Upper lobe of right lung (tissue), 1 donor: Measurements from ENCODE around the gene ME3. TPM values are rescaled to one million over a fixed set of nuclear protein-coding genes. Genes with fewer than 3 reads are reported as not detected.

Source experiments
- ATAC-seq: fragments of 200-7000 bp; cut with Tn5 transposase; one replicate; pipeline ENCODE4 v1.9.1; 2020; ENCODE audit warnings: mild to moderate bottlenecking, moderate library complexity
- DNase-seq: peaks from one replicate; pipeline ENCODE4 v3.0.0-alpha.2; 2020
- H3K27ac ChIP-seq: fragments of 200-600 bp; one replicate; pipeline ENCODE4 v1.8.0; 2022
- H3K27me3 ChIP-seq: fragments of 200-600 bp; one replicate; pipeline ENCODE4 v1.8.0; 2022; ENCODE audit warnings: mild to moderate bottlenecking
- H3K36me3 ChIP-seq: fragments of 200-600 bp; one replicate; pipeline ENCODE4 v1.8.0; 2022
- H3K4me1 ChIP-seq: fragments of 200-600 bp; one replicate; pipeline ENCODE4 v1.8.0; 2022
- H3K4me3 ChIP-seq: fragments of 200-600 bp; one replicate; pipeline ENCODE4 v1.8.0; 2022; ENCODE audit warnings: mild to moderate bottlenecking
- H3K9me3 ChIP-seq: fragments of 200-600 bp; one replicate; pipeline ENCODE4 v1.8.0; 2022
- intact Hi-C: fragments of 100-400 bp; cut with DNase I; formaldehyde crosslinking; loops from one replicate; pipeline ENCODE4 v1.11.0; 2022
- total RNA-seq: library from RNA; stranded (reverse); fragmentation: NEBNext Ultra II Directional; extraction: Animal tissue kit (Norgen Biotek cat#: 25700); gene quantifications from one replicate; pipeline ENCODE4 v1.2.1, GENCODE V29; 2021
- TF ChIP-seq, protein P1 (sequence below): fragments of 200-600 bp; IDR thresholded peaks from one replicate; pipeline ENCODE4 v1.8.0; 2022; ENCODE audit warnings: antibody characterized with exemption
- donor health status: DM: no; HTN: yes; CAD: no; lungs with severe emphysema.

Gene ME3
- total RNA-seq, 1 donor from 2014 or later: 24.7 TPM

DNA sequence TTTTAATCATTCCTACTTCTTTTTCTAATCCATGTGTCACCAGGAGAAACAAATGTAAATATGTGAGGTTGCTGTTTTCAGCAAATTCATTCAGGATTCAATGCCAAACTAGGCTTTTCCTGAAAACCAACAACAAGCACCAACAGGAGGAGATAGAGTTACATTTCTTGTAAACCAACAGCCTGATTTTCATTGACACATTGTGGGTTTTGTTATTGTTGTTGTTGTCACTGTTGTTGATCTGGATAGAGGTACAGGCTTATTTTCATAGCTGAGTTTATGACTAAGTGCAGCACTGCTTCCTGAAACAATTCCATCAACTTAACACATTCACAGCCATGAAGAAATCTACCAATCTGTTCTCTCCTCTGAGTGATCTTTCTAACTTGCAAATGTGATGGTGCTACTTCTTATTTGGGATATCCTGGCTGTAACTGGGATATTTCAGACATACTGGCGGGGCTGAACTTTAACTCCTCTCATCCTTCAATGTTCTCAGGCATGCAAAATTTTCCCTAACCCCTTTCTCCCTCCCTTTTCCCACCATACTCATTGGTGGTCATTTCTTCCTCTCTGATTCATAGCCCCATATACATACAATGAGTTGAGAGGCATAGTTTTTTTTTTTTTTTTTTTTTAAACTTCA is 65.5 kb downstream of the ME3 start:
- H3K9me3 ChIP-seq: no peaks in the 10 kb centered on the region
- ATAC-seq (no peak), DNase-seq (no peak)
- no peaks in the 10 kb centered on the region for H3K36me3 ChIP-seq
- peaks cover 18% of the 10 kb centered on the region for H3K4me1 ChIP-seq
- intact Hi-C loops: loop anchor here (10.0 kb wide), 1 partner anchor 152 kb away; no protein-coding TSS in a partner anchor
- TF ChIP-seq, protein P1, sequence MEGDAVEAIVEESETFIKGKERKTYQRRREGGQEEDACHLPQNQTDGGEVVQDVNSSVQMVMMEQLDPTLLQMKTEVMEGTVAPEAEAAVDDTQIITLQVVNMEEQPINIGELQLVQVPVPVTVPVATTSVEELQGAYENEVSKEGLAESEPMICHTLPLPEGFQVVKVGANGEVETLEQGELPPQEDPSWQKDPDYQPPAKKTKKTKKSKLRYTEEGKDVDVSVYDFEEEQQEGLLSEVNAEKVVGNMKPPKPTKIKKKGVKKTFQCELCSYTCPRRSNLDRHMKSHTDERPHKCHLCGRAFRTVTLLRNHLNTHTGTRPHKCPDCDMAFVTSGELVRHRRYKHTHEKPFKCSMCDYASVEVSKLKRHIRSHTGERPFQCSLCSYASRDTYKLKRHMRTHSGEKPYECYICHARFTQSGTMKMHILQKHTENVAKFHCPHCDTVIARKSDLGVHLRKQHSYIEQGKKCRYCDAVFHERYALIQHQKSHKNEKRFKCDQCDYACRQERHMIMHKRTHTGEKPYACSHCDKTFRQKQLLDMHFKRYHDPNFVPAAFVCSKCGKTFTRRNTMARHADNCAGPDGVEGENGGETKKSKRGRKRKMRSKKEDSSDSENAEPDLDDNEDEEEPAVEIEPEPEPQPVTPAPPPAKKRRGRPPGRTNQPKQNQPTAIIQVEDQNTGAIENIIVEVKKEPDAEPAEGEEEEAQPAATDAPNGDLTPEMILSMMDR: no peak
- H3K27me3 ChIP-seq: no peaks in the 10 kb centered on the region
- no peak overlapping the region for H3K4me3 ChIP-seq
- H3K27ac ChIP-seq: no peak overlapping the region

DNA sequence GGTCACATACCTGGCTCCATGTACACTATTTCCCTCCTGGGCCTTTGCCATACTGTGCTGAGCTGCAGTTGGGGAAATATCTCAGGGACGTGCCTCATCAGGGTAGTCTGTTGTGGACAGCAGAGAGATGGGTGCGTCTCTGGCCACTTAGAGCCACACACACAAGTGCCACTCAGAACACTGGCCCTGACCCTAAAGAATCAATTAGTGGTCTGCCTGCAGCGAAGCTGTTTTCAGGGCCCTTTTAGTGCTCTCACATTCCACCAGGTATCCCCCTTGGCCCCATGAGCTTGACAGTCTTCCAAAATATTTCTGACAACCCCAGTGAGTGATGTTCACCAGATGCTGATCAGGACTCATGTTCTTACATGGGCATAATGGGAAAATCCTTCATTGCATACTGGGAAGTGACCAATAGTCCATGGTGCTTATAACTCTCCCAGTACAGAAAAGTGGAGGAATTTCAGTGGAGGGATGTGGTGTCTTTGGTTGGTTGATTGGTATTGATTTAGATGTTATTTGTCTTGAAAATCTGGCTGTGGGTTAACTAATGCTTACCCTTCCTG is 66.1 kb downstream of the ME3 start:
- no peaks in the 10 kb centered on the region for H3K36me3 ChIP-seq
- no peaks in the 10 kb centered on the region for H3K9me3 ChIP-seq
- H3K27me3 ChIP-seq: no peaks in the 10 kb centered on the region
- intact Hi-C loops: loop anchor here (10.0 kb wide), 1 partner anchor 152 kb away; no protein-coding TSS in a partner anchor
- TF ChIP-seq, protein P1: no peak
- no peak for DNase-seq
- H3K27ac ChIP-seq: no peak overlapping the region
- no peak for ATAC-seq
- H3K4me1 ChIP-seq: peaks cover 18% of the 10 kb centered on the region
- no peak overlapping the region for H3K4me3 ChIP-seq

DNA sequence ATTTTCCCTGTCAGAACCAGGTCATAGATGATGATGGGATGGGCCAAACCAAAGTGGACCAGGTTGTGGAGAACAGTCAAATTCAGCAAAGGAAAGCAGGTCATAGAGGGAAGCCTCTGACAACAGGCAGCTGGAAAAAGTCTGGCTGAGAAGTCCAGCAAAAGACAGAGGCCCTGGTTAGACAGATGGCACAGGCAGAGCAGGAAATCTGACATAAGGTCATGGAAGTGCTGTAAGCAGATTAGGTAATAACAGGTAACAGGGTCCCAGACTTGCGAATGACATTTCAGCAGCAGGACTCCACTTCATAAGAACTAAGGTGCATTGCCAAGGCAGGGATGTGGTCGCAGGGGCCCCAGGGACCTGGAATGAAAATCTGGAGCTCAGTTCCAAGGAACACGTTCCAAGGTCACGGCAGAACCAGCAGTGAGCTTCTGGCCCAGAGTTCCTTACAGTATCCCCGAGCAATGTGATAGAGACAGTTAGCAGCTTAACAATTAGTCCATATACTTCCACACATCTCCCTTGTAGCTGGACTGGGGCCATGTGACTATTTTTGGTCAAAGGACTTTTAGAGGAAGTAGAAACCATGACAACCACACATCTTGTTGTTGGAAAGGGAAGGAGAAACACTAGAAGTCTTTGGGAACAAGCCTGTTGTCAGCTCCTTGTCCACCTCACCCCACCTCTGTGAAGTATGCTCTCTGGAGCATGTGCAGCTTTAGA is 75.4 kb downstream of the ME3 start:
- Histone ChIP-seq H3K4me1 (peaks cover 14% of the 10 kb centered on the region), H3K27me3 (no peaks in the 10 kb centered on the region), H3K4me3 (no peak overlapping the region), H3K9me3 (no peaks in the 10 kb centered on the region), H3K36me3 (no peaks in the 10 kb centered on the region), H3K27ac (no peak overlapping the region)
- peak; percentile 73 for ATAC-seq
- no peak for DNase-seq
- intact Hi-C loops: no loop called here
- TF ChIP-seq, protein P1: no peak

DNA sequence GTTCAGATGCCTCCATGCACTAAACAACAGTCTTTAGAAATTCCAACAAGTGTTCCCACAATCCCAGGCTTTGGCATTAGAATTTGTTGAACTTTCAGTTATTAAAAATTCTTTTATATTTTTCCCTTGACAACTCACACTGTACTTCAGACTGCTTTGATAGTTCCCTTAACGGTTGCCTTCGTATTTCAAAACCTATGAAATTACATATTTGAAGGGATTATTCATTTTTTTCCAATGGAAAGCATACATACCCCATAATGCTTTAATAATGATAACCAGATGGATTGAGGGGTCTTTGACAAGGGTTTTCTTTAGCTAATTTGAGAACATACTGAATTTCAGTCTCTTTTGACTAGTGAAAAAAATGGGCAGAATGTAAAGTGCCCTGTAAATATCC is 76.5 kb downstream of the ME3 start:
- no peaks in the 10 kb centered on the region for H3K9me3 ChIP-seq
- H3K27ac ChIP-seq: no peak overlapping the region
- DNase-seq: no peak
- H3K36me3 ChIP-seq: no peaks in the 10 kb centered on the region
- TF ChIP-seq, protein P1: no peak
- intact Hi-C loops: no loop called here
- no peaks in the 10 kb centered on the region for H3K27me3 ChIP-seq
- no peak overlapping the region for H3K4me3 ChIP-seq
- peaks cover 14% of the 10 kb centered on the region for H3K4me1 ChIP-seq
- ATAC-seq: no peak

DNA sequence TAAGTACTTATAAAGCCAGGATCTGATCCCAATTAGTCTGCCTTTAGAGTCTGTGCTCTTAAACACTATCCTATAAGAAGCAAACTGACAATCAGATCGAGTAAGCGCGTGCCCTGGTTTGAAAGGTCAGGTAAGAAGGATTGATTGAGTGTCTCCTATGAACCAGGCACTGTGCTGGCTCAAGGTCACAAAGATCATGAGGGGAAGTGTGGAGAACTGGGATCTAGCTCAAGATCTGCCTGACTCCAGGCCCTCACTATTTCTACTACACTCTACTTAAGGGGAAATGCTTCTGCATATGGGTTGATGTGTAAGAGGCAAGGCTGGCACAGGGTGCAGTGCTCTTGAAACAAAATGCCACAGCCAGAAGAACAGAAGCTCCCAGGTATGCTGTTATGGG is 77.0 kb downstream of the ME3 start:
- ATAC-seq (peak; percentile 40), DNase-seq (no peak)
- H3K27me3 ChIP-seq: no peaks in the 10 kb centered on the region
- H3K27ac ChIP-seq: no peak overlapping the region
- peaks cover 14% of the 10 kb centered on the region for H3K4me1 ChIP-seq
- H3K36me3 ChIP-seq: no peaks in the 10 kb centered on the region
- TF ChIP-seq, protein P1: no peak
- no peaks in the 10 kb centered on the region for H3K9me3 ChIP-seq
- no peak overlapping the region for H3K4me3 ChIP-seq
- intact Hi-C loops: no loop called here
